Measurements from ENCODE around the gene ATP5IF1.

DNA sequence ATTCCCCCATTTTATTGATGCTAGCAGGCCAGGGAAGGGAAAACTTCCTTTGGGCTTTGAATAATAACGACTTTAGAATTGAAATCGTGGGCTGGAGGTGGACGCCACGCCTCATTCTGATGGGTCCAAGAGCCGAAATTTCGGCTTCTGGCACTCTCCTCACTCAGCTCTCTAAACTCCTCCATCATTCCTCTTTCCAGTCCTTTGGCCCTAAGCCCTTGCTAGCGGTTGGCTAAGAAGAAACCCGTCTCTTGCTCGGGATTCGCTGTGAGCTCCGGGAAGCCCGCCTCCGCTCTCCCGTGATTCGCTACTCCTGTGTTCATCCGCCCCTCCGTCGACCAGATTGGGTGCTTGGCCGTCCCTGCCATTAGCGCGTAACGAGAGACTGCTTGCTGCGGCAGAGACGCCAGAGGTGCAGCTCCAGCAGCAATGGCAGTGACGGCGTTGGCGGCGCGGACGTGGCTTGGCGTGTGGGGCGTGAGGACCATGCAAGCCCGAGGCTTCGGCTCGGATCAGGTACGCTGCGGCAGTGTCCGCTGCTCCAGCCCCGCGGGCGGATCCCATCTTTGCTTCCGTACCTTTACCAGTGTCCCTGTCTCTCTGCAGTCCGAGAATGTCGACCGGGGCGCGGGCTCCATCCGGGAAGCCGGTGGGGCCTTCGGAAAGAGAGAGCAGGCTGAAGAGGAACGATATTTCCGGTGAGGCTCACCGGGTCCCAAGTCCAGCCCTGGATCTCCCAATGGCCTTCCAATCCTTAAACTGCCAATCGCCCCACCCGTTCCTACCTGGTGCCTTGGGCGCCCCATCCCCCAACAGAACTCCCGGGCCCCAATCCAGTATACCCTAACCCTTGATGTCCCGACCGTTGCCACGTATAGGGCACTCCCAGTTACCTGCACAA is at the start of gene ATP5IF1:
- TF ChIP-seq, protein P1, sequence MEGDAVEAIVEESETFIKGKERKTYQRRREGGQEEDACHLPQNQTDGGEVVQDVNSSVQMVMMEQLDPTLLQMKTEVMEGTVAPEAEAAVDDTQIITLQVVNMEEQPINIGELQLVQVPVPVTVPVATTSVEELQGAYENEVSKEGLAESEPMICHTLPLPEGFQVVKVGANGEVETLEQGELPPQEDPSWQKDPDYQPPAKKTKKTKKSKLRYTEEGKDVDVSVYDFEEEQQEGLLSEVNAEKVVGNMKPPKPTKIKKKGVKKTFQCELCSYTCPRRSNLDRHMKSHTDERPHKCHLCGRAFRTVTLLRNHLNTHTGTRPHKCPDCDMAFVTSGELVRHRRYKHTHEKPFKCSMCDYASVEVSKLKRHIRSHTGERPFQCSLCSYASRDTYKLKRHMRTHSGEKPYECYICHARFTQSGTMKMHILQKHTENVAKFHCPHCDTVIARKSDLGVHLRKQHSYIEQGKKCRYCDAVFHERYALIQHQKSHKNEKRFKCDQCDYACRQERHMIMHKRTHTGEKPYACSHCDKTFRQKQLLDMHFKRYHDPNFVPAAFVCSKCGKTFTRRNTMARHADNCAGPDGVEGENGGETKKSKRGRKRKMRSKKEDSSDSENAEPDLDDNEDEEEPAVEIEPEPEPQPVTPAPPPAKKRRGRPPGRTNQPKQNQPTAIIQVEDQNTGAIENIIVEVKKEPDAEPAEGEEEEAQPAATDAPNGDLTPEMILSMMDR (IDR thresholded peaks at IDR 0.05 in 4 of 5, conservative IDR thresholded peaks at IDR 0.05 in 1 of 5): peak in 1 of 5 experiments; percentile 21
- peak; percentile 96 to 97 for TF ChIP-seq POLR2A (IDR thresholded peaks at IDR 0.05)
